GM12878 (cell line): ENCODE results near the gene FAM83D. TPM values are rescaled to one million over a fixed set of nuclear protein-coding genes. Genes with fewer than 3 reads are reported as not detected.

Source experiments
- ATAC-seq: fragments of 200-7000 bp; cut with Tn5 transposase; 3 replicates; pipeline ENCODE4 v1.9.1; 2020; ENCODE audit warnings: mild to moderate bottlenecking, moderate library complexity
- BruUV-seq: library from RNA; stranded (reverse); fragments of 400-500 nt; replicated peaks from 2 replicates; lab custom pipeline; 2021; lab: Mats Ljungman, UMichigan
- CTCF ChIA-PET: fragments of 300-600 bp; sonication (Branson Sonifier 250); formaldehyde crosslinking; extraction: SDS; loops from one replicate; lab custom pipeline; 2021; ENCODE audit warnings: inconsistent platforms; lab: Yijun Ruan, JAX
- POLR2A ChIA-PET: fragments of 350-600 bp; formaldehyde crosslinking; extraction: SDS; loops from one replicate; lab custom pipeline; 2021; ENCODE audit warnings: inconsistent platforms; lab: Charles Lee
- RAD21 ChIA-PET: fragments of 300-600 bp; sonication (Branson Sonifier 250); formaldehyde crosslinking; loops from one replicate; lab custom pipeline; 2023; ENCODE audit warnings: antibody characterized with exemption; ENCODE audit not compliant: unreplicated experiment; lab: Charles Lee
- SMC1A ChIA-PET: fragments of 300-600 bp; sonication (Branson Sonifier 250); formaldehyde crosslinking; loops from one replicate; lab custom pipeline; 2023; ENCODE audit not compliant: unreplicated experiment, uncharacterized antibody; lab: Charles Lee
- DNase-seq: peaks from one replicate; pipeline ENCODE4 v3.0.0-alpha.2; 2011; ENCODE audit warnings: low read depth, low spot score
- FAIRE-seq: peaks from 3 replicates; lab custom pipeline; 2011; peaks lifted over from hg19 to GRCh38; lab: Jason Lieb, UNC
- H2AFZ ChIP-seq: 2 replicates; pipeline ENCODE4 v1.6.0; 2011; ENCODE audit warnings: low read depth, low read length, control low read depth; ENCODE audit not compliant: control insufficient read depth
- H3K27ac ChIP-seq: 2 replicates; pipeline ENCODE4 v1.5.1; 2011; ENCODE audit warnings: control low read depth; ENCODE audit not compliant: control insufficient read depth, insufficient read depth
- H3K27me3 ChIP-seq, 2 experiments: replicated peaks in 1 of 2; 2 replicates each; pipeline versions ENCODE4 v1.6.0 to v1.6.1; 2011; ENCODE audit warnings: low read length in 1 of 2; ENCODE audit not compliant: control insufficient read depth in 2 of 2, insufficient read depth in 2 of 2
- H3K36me3 ChIP-seq, 2 experiments: 2 replicates each; pipeline ENCODE4 v1.5.1; 2011; ENCODE audit warnings: low read length in 1 of 2; ENCODE audit not compliant: control insufficient read depth in 2 of 2, insufficient read depth in 2 of 2
- H3K4me1 ChIP-seq: 2 replicates; pipeline ENCODE4 v1.6.1; 2011; ENCODE audit warnings: mild to moderate bottlenecking, low read length, moderate library complexity, mixed read lengths; ENCODE audit not compliant: control insufficient read depth, insufficient read depth
- H3K4me2 ChIP-seq: 2 replicates; pipeline ENCODE4 v1.6.0; 2011; ENCODE audit warnings: control low read depth; ENCODE audit not compliant: control insufficient read depth, insufficient read depth
- H3K4me3 ChIP-seq: fragments of 200-600 bp; sonication (generic); 2 replicates; pipeline ENCODE4 v1.5.1; 2016
- H3K79me2 ChIP-seq: 2 replicates; pipeline ENCODE4 v1.6.0; 2011; ENCODE audit warnings: low read length; ENCODE audit not compliant: control insufficient read depth, insufficient read depth
- H3K9ac ChIP-seq: 2 replicates; pipeline ENCODE4 v1.8.0; 2011; ENCODE audit warnings: low read length, control low read depth, mixed read lengths; ENCODE audit not compliant: control insufficient read depth, insufficient read depth
- H3K9me3 ChIP-seq: replicated peaks from 3 replicates; pipeline ENCODE4 v1.5.1; 2011; ENCODE audit warnings: mild to moderate bottlenecking, low read length; ENCODE audit not compliant: control insufficient read depth, insufficient read depth
- H4K20me1 ChIP-seq: 2 replicates; pipeline ENCODE4 v1.6.0; 2011; ENCODE audit not compliant: control insufficient read depth, insufficient read depth
- ASH2L ChIP-seq: fragments of 300-600, 200-600 bp; sonication (generic); IDR thresholded peaks from 2 replicates; pipeline ENCODE4 v1.6.1; 2017; ENCODE audit warnings: low read depth, mild to moderate bottlenecking, borderline replicate concordance
- BCL11A ChIP-seq: IDR thresholded peaks from 2 replicates; pipeline ENCODE4 v1.6.1; 2011; ENCODE audit warnings: low read depth, low read length
- BHLHE40 ChIP-seq, 2 experiments: fragments of 450-650 bp in 1 of 2; IDR thresholded peaks; 2 replicates each; pipeline ENCODE4 v1.6.1; 2011 to 2017; ENCODE audit warnings: low read depth in 2 of 2, borderline replicate concordance in 1 of 2, improper control_type of control experiment in 1 of 2, low read length in 1 of 2, mild to moderate bottlenecking in 1 of 2
- CUX1 ChIP-seq: IDR thresholded peaks from 2 replicates; pipeline ENCODE4 v1.6.1; 2012; ENCODE audit warnings: improper control_type of control experiment, low read depth, low read length; ENCODE audit not compliant: insufficient replicate concordance
- EED ChIP-seq: sonication (generic); IDR thresholded peaks from 2 replicates; pipeline ENCODE4 v1.6.1; 2016; ENCODE audit warnings: antibody characterized with exemption, low read depth
- MAX ChIP-seq: IDR thresholded peaks from 2 replicates; pipeline ENCODE4 v1.6.1; 2012; ENCODE audit warnings: low read depth, low read length, improper control_type of control experiment
- MTA2 ChIP-seq: fragments of 450-650 bp; IDR thresholded peaks from 2 replicates; pipeline ENCODE4 v1.6.1; 2016; ENCODE audit warnings: low read depth, mild to moderate bottlenecking, moderate library complexity
- NFIC ChIP-seq: IDR thresholded peaks from 2 replicates; pipeline ENCODE4 v1.6.1; 2012; ENCODE audit warnings: low read depth, mild to moderate bottlenecking, inconsistent platforms, low read length, moderate library complexity
- PAX5 ChIP-seq: IDR thresholded peaks from 2 replicates; pipeline ENCODE4 v1.6.1; 2011; ENCODE audit warnings: low read depth, low read length, borderline replicate concordance
- POU2F2 ChIP-seq: IDR thresholded peaks from 3 replicates; pipeline ENCODE4 v1.6.1; 2011; ENCODE audit warnings: low read depth, mild to moderate bottlenecking, low read length, borderline replicate concordance
- RB1 ChIP-seq: fragments of 450-650 bp; formaldehyde crosslinking; IDR thresholded peaks from 2 replicates; pipeline ENCODE4 v1.6.1; 2017; ENCODE audit warnings: mild to moderate bottlenecking, borderline replicate concordance
- RUNX3 ChIP-seq: IDR thresholded peaks from 2 replicates; pipeline ENCODE4 v1.6.1; 2012; ENCODE audit warnings: low read length, inconsistent platforms
- TCF12 ChIP-seq: IDR thresholded peaks from 2 replicates; pipeline ENCODE4 v1.6.1; 2011; ENCODE audit warnings: low read depth, mild to moderate bottlenecking, low read length
- ZBTB11 ChIP-seq: fragments of 450-650 bp; formaldehyde crosslinking; IDR thresholded peaks from 2 replicates; pipeline ENCODE4 v1.5.0; 2022; ENCODE audit warnings: mild to moderate bottlenecking, missing genetic modification characterization
- WGBS: methylation state at CpG from one replicate; pipeline ENCODE4 v1.1.6; 2016; ENCODE audit warnings: low lambda C conversion rate; ENCODE audit not compliant: insufficient replicate concordance, insufficient coverage; ENCODE audit errors: missing lambda C conversion rate; 5-methylcytosine and 5-hydroxymethylcytosine counted together
- in situ Hi-C: fragments of 300-500 bp; cut with MboI; formaldehyde crosslinking; loops from 9 replicates; pipeline ENCODE4 v1.14.3; 2018; ENCODE audit warnings: mixed read lengths
- intact Hi-C: fragments of 100-400 bp; cut with micrococcal nuclease; formaldehyde crosslinking; loops from one replicate; pipeline ENCODE4 v1.14.2; 2022; ENCODE audit not compliant: unreplicated experiment
- polyA plus RNA-seq, 11 experiments: library from polyadenylated mRNA; depleted of rRNA in 4 of 11; unstranded in 6 of 11; stranded (reverse) in 5 of 11; fragments of >200 nt; fragmentation: Nextera tagmentation in 4 of 11; fragmentation: Illumina TruSeq in 1 of 11; extraction: Ambion mirVana in 4 of 11; extraction: Trizol in 1 of 11; gene quantifications; 1 replicate in 1 of 11; 2 replicates in 10 of 11; pipeline versions ENCODE4 v1.2.1 to v1.2.3, GENCODE V29; 2011 to 2016; ENCODE audit warnings: inconsistent platforms in 2 of 11, missing spikeins in 2 of 11, low read depth in 1 of 11
- total RNA-seq, 4 experiments: library from RNA; depleted of rRNA in 3 of 4; stranded (reverse); fragments of >200 nt in 3 of 4; fragmentation: Illumina TruSeq in 1 of 4; extraction: Trizol in 1 of 4; gene quantifications; 2 replicates each; pipeline versions ENCODE4 v1.2.1 to v1.2.3, GENCODE V29; 2013 to 2021

Gene FAM83D
- total and polyA plus RNA-seq, 10 of the 15 experiments (the other 5 are each of a cell fraction or from before 2014, with no cell fraction given), result 4.5 to 34.8 (median 19.2) TPM

- peak overlapping the region; percentile 80 for H3K4me2 ChIP-seq
- CTCF ChIA-PET, result interaction anchor here (0.7 to 5.5 kb wide), 11 partner anchors 9 to 1653 kb away, joined by 3 to 37 read pairs (median 4); partner anchors contain the start of genes DHX35 and FAM83D
- TF ChIP-seq POU2F2, result peak; percentile 87; the same call in 2 of the 3 replicates
- peak; percentile 17; the same call in 1 of the 2 replicates for TF ChIP-seq MTA2
- TF ChIP-seq RB1, result no peak
- TF ChIP-seq BHLHE40 (IDR thresholded peaks at IDR 0.05; ENCODE audit: borderline replicate concordance in 1 of 2, low read depth in 2 of 2, low read length in 1 of 2), result 0 out of 4 replicates have a peak, but pooled peaks of 1 of the 2 experiments have one; percentile 21
- TF ChIP-seq ASH2L, result peak; percentile 74; the same call in 1 of the 2 replicates
- no peak for TF ChIP-seq MAX
- TF ChIP-seq PAX5, result 0 out of 2 replicates have a peak, but pooled peaks have one; percentile 35
- TF ChIP-seq EED, result peak; percentile 79
- peak; percentile 70 for TF ChIP-seq CUX1
- TF ChIP-seq TCF12, result peak; percentile 58; the same call in 1 of the 2 replicates
- TF ChIP-seq RUNX3, result peak; percentile 69
- TF ChIP-seq ZBTB11 (CRISPR knock-in tag), result no peak
- peak; percentile 55; the same call in 1 of the 2 replicates for TF ChIP-seq NFIC
- TF ChIP-seq BCL11A, result 0 out of 2 replicates have a peak, but pooled peaks have one; percentile 29
Observed at GRCh38 chr20:38987777-38988176, 61.6 kb downstream of the FAM83D start.

More at GRCh38 chr20:38987777-38988176, 61.6 kb downstream of the FAM83D start:
- RAD21 ChIA-PET, result interaction anchor here (1.0 to 6.4 kb wide), 8 partner anchors 9 to 153 kb away, joined by 3 to 75 read pairs (median 5); partner anchors contain the start of gene DHX35
- H3K36me3 ChIP-seq, result peaks cover 0 to 3% of the 10 kb centered on the region in 2 experiments; a peak in 1 of 4 replicates
- BruUV-seq, result no TSS peak
- H3K9me3 ChIP-seq, result no peaks in the 10 kb centered on the region
- no peaks in the 10 kb centered on the region for H4K20me1 ChIP-seq
- peak overlapping the region; percentile 15 for H2AFZ ChIP-seq
- SMC1A ChIA-PET, result interaction anchor here (0.7 to 14.8 kb wide), 13 partner anchors 9 to 1760 kb away, joined by 3 to 237 read pairs (median 5); partner anchors contain the start of genes DHX35 and FAM83D
- peak; percentile 91 for ATAC-seq
- peak overlapping the region; percentile 12; the same call in 1 of the 2 replicates for H3K4me3 ChIP-seq
- no peaks in the 10 kb centered on the region for H3K27me3 ChIP-seq
- DNase-seq, result peak; percentile 84
- peak overlapping the region; percentile 91 for H3K27ac ChIP-seq
- 0% methylated on average over 4 of the region's 4 CpGs for WGBS
- intact Hi-C loops, result loop anchor here (2.0 kb wide), 1 partner anchor 33 kb away; no protein-coding TSS in a partner anchor
- in situ Hi-C loops, result no loop called here
- H3K9ac ChIP-seq, result peak overlapping the region; percentile 34
- H3K79me2 ChIP-seq, result peaks cover 2% of the 10 kb centered on the region
- H3K4me1 ChIP-seq, result peaks cover 34% of the 10 kb centered on the region
- POLR2A ChIA-PET, result interaction anchor here (0.5 to 5.6 kb wide), 10 partner anchors 9 to 145 kb away, joined by 3 to 36 read pairs (median 4); partner anchors contain the start of gene DHX35
- peak; percentile 56 for FAIRE-seq
